Neural cell (in vitro differentiated cells): ENCODE results near the gene WBP1. TPM values are rescaled to one million over a fixed set of nuclear protein-coding genes. Genes with fewer than 3 reads are reported as not detected.
A peak's percentile ranks its signal among the peaks of the same experiment; 100 is the strongest.
"Not testable (repeated sequence)": the region's sequence is repeated elsewhere in the genome, so short reads cannot be mapped to it uniquely, and the experiment has no call there.

Experiments
- H2AFZ ChIP-seq: fragments of 200-600, 300-800 bp; sonication (generic), shearing (Covaris generic); 2 replicates; pipeline ENCODE4 v1.6.0; 2014; ENCODE audit warnings: low read depth, mild to moderate bottlenecking, antibody characterized with exemption, low read length, moderate library complexity
- H3F3A ChIP-seq: fragments of 200-600 bp; shearing (Covaris generic); 2 replicates; pipeline ENCODE4 v1.6.1; 2016; ENCODE audit warnings: mild to moderate bottlenecking, moderate library complexity, mixed read lengths, antibody characterized with exemption, low read length; ENCODE audit not compliant: insufficient read depth, poor library complexity, severe bottlenecking
- H3K27ac ChIP-seq: fragments of 200-600, 300-800 bp; sonication (generic), shearing (Covaris generic); 2 replicates; pipeline ENCODE4 v1.5.1; 2014; ENCODE audit warnings: mild to moderate bottlenecking, low read length, moderate library complexity
- H3K27me3 ChIP-seq: fragments of 300-800, 200-600 bp; sonication (generic), shearing (Covaris generic); 2 replicates; pipeline ENCODE4 v1.6.0; 2014; ENCODE audit warnings: mild to moderate bottlenecking, low read depth, low read length, moderate library complexity; ENCODE audit not compliant: insufficient read depth
- H3K36me3 ChIP-seq: fragments of 300-800, 200-600 bp; sonication (generic), shearing (Covaris generic); 2 replicates; pipeline ENCODE4 v1.5.1; 2014; ENCODE audit warnings: mild to moderate bottlenecking, antibody characterized with exemption, low read length, moderate library complexity; ENCODE audit not compliant: insufficient read depth
- H3K4me2 ChIP-seq: fragments of 300-800, 200-600 bp; sonication (generic), shearing (Covaris generic); 2 replicates; pipeline ENCODE4 v1.6.0; 2014; ENCODE audit warnings: mild to moderate bottlenecking, low read length
- H3K4me3 ChIP-seq: fragments of 300-800, 200-600 bp; sonication (generic), shearing (Covaris generic); 2 replicates; pipeline ENCODE4 v1.5.1; 2014; ENCODE audit warnings: mild to moderate bottlenecking, low read length, moderate library complexity
- H3K79me2 ChIP-seq: fragments of 200-600 bp; shearing (Covaris generic); replicated peaks from 2 replicates; pipeline ENCODE4 v1.6.0; 2014; ENCODE audit warnings: mild to moderate bottlenecking, low read length, moderate library complexity; ENCODE audit not compliant: insufficient read depth
- H3K9ac ChIP-seq: fragments of 300-800, 200-600 bp; sonication (generic), shearing (Covaris generic); 2 replicates; pipeline ENCODE4 v1.6.1; 2016; ENCODE audit warnings: mild to moderate bottlenecking, low read length, mixed read lengths
- H3K9me2 ChIP-seq: fragments of 200-600 bp; shearing (Covaris generic); 2 replicates; pipeline ENCODE4 v1.6.1; 2016; ENCODE audit warnings: mild to moderate bottlenecking, low read length, mixed read lengths; ENCODE audit not compliant: insufficient read depth
- H3K9me3 ChIP-seq: fragments of 200-600, 300-800 bp; sonication (generic), shearing (Covaris generic); 2 replicates; pipeline ENCODE4 v1.6.1; 2016; ENCODE audit warnings: mild to moderate bottlenecking, mixed run types, low read length, moderate library complexity, mixed read lengths
- H4K20me1 ChIP-seq: fragments of 200-600 bp; shearing (Covaris generic); 2 replicates; pipeline ENCODE4 v1.6.1; 2016; ENCODE audit warnings: mild to moderate bottlenecking, mixed run types; ENCODE audit not compliant: insufficient read depth
- EP300 ChIP-seq: fragments of 450-650 bp; conservative IDR thresholded peaks from 2 replicates; pipeline ENCODE4 v1.6.1; 2014; ENCODE audit warnings: antibody characterized with exemption, mild to moderate bottlenecking, moderate library complexity; ENCODE audit not compliant: poor library complexity, severe bottlenecking
- EZH2 ChIP-seq: fragments of 200-600, 300-800 bp; shearing (Covaris generic), sonication (generic); IDR thresholded peaks from 2 replicates; pipeline ENCODE4 v1.6.1; 2014; ENCODE audit warnings: antibody characterized with exemption, low read length, borderline replicate concordance, mild to moderate bottlenecking; ENCODE audit not compliant: insufficient read depth, poor library complexity, severe bottlenecking
- MXI1 ChIP-seq: fragments of 450-650 bp; conservative IDR thresholded peaks from 2 replicates; pipeline ENCODE4 v1.6.1; 2014; ENCODE audit warnings: antibody characterized with exemption, mild to moderate bottlenecking; ENCODE audit not compliant: poor library complexity, severe bottlenecking
- POLR2AphosphoS5 ChIP-seq: IDR thresholded peaks from 2 replicates; pipeline ENCODE4 v1.6.1; 2012
- REST ChIP-seq: IDR thresholded peaks from 2 replicates; pipeline ENCODE4 v1.6.1; 2012; ENCODE audit warnings: borderline replicate concordance
- SMC3 ChIP-seq: fragments of 450-650 bp; conservative IDR thresholded peaks from 2 replicates; pipeline ENCODE4 v1.6.1; 2014; ENCODE audit warnings: antibody characterized with exemption, mild to moderate bottlenecking, moderate library complexity; ENCODE audit not compliant: poor library complexity
- TAF1 ChIP-seq: IDR thresholded peaks from 2 replicates; pipeline ENCODE4 v1.6.1; 2012; ENCODE audit warnings: low read depth
- polyA plus RNA-seq: library from polyadenylated mRNA; depleted of rRNA; stranded (reverse); fragments of >200 nt; gene quantifications from 2 replicates; pipeline ENCODE4 v1.2.3, GENCODE V29; 2014

WBP1 gene
- polyA plus RNA-seq, 1 donor from 2014 or later: 220 TPM

DNA sequence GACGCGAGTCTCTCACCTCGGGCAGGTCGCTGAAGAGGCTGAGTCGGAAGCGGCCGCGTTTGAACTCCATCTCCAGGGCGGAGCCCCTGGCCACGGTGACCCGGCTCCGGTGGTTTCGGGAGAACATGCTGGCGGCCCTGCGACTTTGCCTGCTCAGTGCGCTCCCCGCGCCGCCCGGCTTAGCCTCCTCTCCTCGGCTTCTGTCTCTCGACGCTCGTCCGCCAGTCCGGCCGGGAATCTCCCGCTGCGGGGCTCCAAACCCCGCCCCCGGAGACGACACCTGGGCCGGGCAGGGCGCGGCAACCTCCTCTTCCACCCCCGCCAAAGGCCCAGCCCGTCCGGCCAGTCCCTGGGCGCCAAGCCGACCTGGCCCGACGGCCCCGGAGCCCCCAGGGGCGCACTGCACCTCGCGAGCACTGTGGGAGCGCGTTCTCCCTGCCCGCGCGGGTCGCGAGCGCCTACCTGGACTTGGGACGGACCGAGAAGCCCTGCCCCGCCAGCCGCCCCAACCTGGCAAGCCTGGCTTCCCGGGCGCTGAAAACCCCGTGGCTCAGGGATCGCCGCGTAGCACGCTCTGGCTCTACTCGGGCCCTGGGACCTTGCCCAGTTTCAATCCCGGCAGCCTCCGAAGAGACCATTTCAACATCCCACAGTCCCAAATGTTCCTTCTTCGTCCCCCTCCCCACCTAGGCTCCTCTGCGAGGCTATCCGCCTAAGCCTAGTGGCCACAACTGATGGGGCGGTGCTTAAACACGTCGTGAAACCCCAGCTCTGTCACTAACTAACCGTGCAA, 16.4 kb upstream of the WBP1 start, which contains the start of gene RTKN:
TSS of gene RTKN (minus strand) at position 248 of the 793 bp plus-strand sequence. CDS start at position 127, 121 bp downstream.
- Histone ChIP-seq H3K27ac (no peak within 1 kb of the TSS), H3K4me2 (no peak within 1 kb of the TSS), H3K9ac (peak within 1 kb of the TSS; percentile 45), H2AFZ (peak within 1 kb of the TSS; percentile 21), H3K9me2 (no peaks in the 10 kb centered on the region), H3K27me3 (peaks cover 29% of the 10 kb centered on the region), H4K20me1 (no peaks in the 10 kb centered on the region), H3K4me3 (peak within 1 kb of the TSS; percentile 57), H3K79me2 (no peaks in the 10 kb centered on the region), H3K9me3 (no peaks in the 10 kb centered on the region), H3F3A (no peaks in the 10 kb centered on the region), H3K36me3 (no peaks in the 10 kb centered on the region)
- no peak for TF ChIP-seq TAF1
- TF ChIP-seq EZH2: peak; percentile 29

GRCh38 chr2:74442483-74443297, 15.5 kb upstream of the WBP1 start:
- not testable (repeated sequence) for H3K36me3 ChIP-seq, H3K27ac ChIP-seq, H3K79me2 ChIP-seq, H3K9me3 ChIP-seq, H3F3A ChIP-seq, H4K20me1 ChIP-seq, H3K9me2 ChIP-seq, H2AFZ ChIP-seq, H3K4me2 ChIP-seq, H3K9ac ChIP-seq, H3K4me3 ChIP-seq
- peaks cover 29% of the 10 kb centered on the region for H3K27me3 ChIP-seq

- TF ChIP-seq SMC3 (no peak), EZH2 (no peak), REST (no peak), TAF1 (no peak), MXI1 (no peak), POLR2AphosphoS5 (no peak), EP300 (no peak)
- Histone ChIP-seq H3K4me3 (no peak overlapping the region), H3K27me3 (peaks cover 29% of the 10 kb centered on the region)
These were observed 13.5 kb upstream of the WBP1 start for GRCh38 chr2:74444498-74445318.

More at GRCh38 chr2:74444498-74445318, 13.5 kb upstream of the WBP1 start:
- Histone ChIP-seq H3K79me2 (no peaks in the 10 kb centered on the region), H3K27ac (no peak overlapping the region), H3K36me3 (no peaks in the 10 kb centered on the region), H3F3A (no peaks in the 10 kb centered on the region), H3K9ac (no peak overlapping the region), H3K9me3 (no peaks in the 10 kb centered on the region), H4K20me1 (no peaks in the 10 kb centered on the region), H2AFZ (no peak overlapping the region), H3K9me2 (no peaks in the 10 kb centered on the region), H3K4me2 (no peak overlapping the region)
